Omental fat pad (tissue), 4 donors: ENCODE results near the gene SRBD1. TPM values are rescaled to one million over a fixed set of nuclear protein-coding genes. Genes with fewer than 3 reads are reported as not detected.

Experiments used
- ATAC-seq: fragments of 150-250 bp; one replicate; pipeline ENCODE4 v1.9.1; 2016; ENCODE audit warnings: mild to moderate bottlenecking, moderate library complexity; ENCODE audit not compliant: low FRiP score
- DNase-seq: peaks from one replicate; pipeline ENCODE4 v3.0.0-alpha.2; 2019; ENCODE audit warnings: low spot score
- total RNA-seq, 4 donors: library from RNA; depleted of rRNA; stranded (reverse); fragments of >200 nt; gene quantifications; one replicate each; pipeline ENCODE4 v1.1.0, GENCODE V29; 2016
- TF ChIP-seq, protein P1 (sequence below), 3 donors: fragments of 450-650 bp; IDR thresholded peaks; one replicate each; pipeline ENCODE4 v1.5.1; 2016 to 2017; ENCODE audit warnings: antibody characterized with exemption in 3 of 3, mild to moderate bottlenecking in 3 of 3, moderate library complexity in 2 of 3

The SRBD1 gene
- total RNA-seq, 4 donors from 2014 or later, result 10.3 to 36.4 (median 14.1) TPM

DNA sequence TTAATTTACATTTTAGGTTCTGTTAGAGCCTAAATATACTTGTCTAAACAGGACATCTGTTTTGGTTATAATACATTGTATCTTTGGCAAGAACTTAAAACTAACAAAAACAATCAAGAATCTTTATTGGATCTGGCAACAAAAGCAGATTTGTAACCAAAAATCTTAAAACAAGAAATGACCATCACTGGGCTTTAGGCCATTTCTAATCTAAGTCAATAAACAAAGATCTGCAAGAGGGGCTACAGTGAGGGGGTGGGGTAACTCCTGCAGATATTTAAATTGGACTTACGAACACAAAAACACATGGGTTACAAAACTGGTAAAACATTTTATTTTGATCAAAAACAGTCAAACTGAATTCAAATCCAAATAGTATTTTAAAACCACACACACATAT, 77.3 kb downstream of the SRBD1 start:
- DNase-seq, result no peak
- no peak for ATAC-seq
- TF ChIP-seq, protein P1, sequence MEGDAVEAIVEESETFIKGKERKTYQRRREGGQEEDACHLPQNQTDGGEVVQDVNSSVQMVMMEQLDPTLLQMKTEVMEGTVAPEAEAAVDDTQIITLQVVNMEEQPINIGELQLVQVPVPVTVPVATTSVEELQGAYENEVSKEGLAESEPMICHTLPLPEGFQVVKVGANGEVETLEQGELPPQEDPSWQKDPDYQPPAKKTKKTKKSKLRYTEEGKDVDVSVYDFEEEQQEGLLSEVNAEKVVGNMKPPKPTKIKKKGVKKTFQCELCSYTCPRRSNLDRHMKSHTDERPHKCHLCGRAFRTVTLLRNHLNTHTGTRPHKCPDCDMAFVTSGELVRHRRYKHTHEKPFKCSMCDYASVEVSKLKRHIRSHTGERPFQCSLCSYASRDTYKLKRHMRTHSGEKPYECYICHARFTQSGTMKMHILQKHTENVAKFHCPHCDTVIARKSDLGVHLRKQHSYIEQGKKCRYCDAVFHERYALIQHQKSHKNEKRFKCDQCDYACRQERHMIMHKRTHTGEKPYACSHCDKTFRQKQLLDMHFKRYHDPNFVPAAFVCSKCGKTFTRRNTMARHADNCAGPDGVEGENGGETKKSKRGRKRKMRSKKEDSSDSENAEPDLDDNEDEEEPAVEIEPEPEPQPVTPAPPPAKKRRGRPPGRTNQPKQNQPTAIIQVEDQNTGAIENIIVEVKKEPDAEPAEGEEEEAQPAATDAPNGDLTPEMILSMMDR (IDR thresholded peaks at IDR 0.05), result no peak

DNA sequence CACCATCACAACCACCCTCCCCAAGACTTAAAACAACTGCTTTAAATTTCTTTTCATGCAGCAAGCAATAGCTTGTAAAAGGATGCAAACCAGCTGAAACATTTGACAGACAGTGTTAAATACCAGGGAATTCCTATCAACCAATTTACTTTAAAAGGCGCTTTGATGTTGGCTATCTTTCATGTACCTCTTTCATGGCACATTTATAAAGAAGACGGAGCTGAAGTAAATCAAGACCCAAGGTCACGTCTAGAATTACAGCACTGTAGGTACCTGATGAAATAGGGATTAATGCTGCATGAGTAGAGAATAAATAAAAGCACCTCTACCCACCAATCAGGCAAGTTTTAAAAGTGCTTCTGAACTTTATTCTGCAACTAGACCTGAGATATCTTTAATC, 78.9 kb downstream of the SRBD1 start:
- TF ChIP-seq, protein P1 (IDR thresholded peaks at IDR 0.05), result no peak
- ATAC-seq, result no peak
- DNase-seq, result no peak

DNA sequence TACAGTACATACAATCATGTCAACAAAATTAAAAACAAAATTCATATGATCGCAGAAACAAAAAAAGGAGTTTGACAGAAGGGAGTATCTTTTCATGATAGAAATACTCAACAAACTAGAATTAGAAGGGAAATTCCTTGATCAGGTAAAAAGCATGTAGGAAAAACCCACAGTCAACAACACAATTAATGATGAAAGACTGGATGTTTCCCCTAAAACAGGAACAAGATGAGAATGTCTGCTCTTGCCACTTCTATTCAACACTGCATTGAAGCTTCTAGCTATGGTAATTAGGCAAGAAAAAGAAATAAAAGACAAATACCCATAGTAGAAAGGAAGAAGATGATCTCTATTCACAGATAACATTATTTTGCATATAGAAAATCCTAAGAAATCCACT, 87.1 kb downstream of the SRBD1 start:
- DNase-seq (no peak), ATAC-seq (no peak)

DNA sequence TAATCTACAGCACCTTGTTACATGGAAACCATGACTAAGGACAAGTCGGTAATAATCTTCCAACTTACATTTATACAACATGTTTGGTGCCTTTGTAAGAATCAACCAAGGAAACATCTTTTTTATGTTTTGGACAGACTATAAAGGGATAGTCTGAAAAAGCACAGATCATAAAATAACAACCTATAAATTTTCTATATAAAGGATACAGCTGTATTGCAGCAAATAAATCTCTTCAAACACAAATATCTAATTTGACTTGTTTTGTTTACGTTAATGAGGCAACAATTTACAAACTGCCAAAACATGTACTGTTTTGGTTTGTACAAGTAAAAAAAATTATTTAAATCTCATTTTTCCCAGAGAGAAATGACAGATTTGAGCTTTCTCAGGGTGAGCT, 92.5 kb downstream of the SRBD1 start:
- TF ChIP-seq, protein P1 (IDR thresholded peaks at IDR 0.05), result no peak

More for the DNA sequence above, 87.1 kb downstream of the SRBD1 start:
- TF ChIP-seq, protein P1 (IDR thresholded peaks at IDR 0.05), result no peak

DNA sequence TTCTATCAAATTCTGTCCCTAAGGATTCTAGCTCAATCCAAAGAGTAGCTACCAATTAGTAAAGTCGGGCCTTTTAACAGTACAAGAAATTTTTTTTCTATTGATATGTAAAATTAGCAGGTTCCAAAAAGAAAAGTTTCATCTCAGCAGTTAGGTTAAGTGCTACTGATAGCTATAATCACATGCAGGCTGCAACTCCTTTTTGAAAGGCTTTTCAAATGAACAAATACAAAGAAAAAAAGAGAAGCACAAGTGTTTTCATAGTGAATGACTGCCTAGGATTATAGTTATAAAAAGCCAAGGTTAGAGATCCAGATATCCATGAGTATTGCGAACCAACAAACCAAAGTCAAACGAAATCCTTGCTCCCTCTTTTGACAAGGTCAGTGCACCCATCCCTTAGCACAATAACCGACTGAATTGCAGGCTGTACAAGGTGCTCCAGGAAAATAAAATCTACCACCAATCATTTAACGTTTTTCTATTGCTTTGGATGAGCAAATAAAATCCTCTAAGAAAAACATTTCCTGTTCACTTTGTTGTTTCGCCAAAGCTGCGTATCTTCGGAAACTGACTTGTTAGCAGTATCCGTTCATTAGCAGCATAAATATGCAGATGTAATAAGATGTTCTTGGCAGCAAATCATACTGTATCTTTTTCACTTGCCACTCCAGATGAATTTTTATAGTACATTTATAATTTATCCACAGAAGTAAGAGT, 100.2 kb downstream of the SRBD1 start:
- ATAC-seq, result no peak
- TF ChIP-seq, protein P1 (IDR thresholded peaks at IDR 0.05), result no peak
- no peak for DNase-seq

More for the DNA sequence above, 92.5 kb downstream of the SRBD1 start:
- DNase-seq (no peak), ATAC-seq (no peak)

GRCh38 chr2:45506756-45507155, 104.3 kb downstream of the SRBD1 start:
- ATAC-seq (no peak), DNase-seq (no peak)
- TF ChIP-seq, protein P1 (IDR thresholded peaks at IDR 0.05), result no peak

GRCh38 chr2:45505138-45505537, 105.9 kb downstream of the SRBD1 start:
- DNase-seq (no peak), ATAC-seq (no peak)
- TF ChIP-seq, protein P1 (IDR thresholded peaks at IDR 0.05), result no peak
